Measurements from ENCODE around the gene ASB10.

Gene ASB10

DNA sequence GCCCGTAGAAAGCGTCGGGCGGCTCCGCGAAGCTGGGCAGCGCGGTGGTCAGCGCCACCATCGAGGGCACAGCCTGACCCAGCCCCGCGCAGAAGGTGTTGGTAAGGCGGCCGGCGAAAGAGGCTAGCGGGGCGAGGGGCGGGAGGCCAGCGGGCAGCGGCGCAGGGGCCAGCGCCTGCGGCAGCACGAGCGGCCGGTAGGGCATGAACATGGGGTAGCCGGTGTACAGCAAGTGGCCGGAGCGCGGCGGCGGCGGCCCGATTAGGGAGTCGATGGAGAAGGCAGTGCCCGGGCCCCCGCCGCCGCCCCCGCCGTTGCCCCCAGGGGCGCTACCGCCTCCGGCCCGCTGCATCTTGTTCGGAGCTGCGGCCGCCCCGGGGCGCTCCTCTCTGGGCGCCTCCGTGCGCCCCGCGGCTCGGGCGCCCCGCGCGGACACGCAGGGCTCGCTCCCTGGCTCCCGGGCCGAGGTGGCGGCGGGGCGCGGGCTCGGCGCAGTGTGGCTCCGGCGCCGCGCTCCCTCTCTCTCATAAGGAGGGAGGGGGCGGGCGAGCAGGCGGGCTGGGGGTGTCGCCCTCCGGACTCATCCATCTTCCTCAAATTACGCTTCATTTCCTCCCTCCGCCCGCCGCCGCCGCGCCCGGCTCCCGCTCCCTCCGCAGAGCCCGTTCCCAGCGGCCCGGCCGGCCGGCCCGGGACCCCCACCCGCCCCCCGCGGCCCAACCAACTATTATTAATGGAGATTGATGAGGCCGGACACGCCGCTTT is 19.7 kb downstream of the ASB10 start, which contains the start of gene GBX1:
Gene GBX1 (minus strand): TSS at position 498 of the 765 bp plus-strand sequence. CDS start 146 bp downstream, at position 352.
- Histone ChIP-seq H3K4me2 (ENCODE audit: low read depth, low read length, poor library complexity, severe bottlenecking) (no peak within 1 kb of the TSS), H3K36me3 (ENCODE audit: low read length) (no peaks in the 10 kb centered on the region), H3K4me3 (ENCODE audit: insufficient read depth, low read length, poor library complexity, severe bottlenecking) (no peak within 1 kb of the TSS), H3F3A (ENCODE audit: insufficient read depth) (no peaks in the 10 kb centered on the region), H3K9ac (ENCODE audit: low read length) (no peak within 1 kb of the TSS), H2AFZ (ENCODE audit: low read depth, low read length, severe bottlenecking) (no peak within 1 kb of the TSS), H3K79me2 (ENCODE audit: insufficient read depth, low read length) (no peaks in the 10 kb centered on the region), H3K27ac (ENCODE audit: low read depth, low read length) (no peak within 1 kb of the TSS), H4K20me1 (ENCODE audit: low read depth, low read length) (no peaks in the 10 kb centered on the region), H3K9me3 (ENCODE audit: insufficient read depth, low read length) (no peaks in the 10 kb centered on the region), H3K9me2 (replicated peaks; ENCODE audit: insufficient read depth, low read length) (no peaks in the 10 kb centered on the region), H3K27me3 (ENCODE audit: low read length) (no peaks in the 10 kb centered on the region)
- TF ChIP-seq, protein P1, sequence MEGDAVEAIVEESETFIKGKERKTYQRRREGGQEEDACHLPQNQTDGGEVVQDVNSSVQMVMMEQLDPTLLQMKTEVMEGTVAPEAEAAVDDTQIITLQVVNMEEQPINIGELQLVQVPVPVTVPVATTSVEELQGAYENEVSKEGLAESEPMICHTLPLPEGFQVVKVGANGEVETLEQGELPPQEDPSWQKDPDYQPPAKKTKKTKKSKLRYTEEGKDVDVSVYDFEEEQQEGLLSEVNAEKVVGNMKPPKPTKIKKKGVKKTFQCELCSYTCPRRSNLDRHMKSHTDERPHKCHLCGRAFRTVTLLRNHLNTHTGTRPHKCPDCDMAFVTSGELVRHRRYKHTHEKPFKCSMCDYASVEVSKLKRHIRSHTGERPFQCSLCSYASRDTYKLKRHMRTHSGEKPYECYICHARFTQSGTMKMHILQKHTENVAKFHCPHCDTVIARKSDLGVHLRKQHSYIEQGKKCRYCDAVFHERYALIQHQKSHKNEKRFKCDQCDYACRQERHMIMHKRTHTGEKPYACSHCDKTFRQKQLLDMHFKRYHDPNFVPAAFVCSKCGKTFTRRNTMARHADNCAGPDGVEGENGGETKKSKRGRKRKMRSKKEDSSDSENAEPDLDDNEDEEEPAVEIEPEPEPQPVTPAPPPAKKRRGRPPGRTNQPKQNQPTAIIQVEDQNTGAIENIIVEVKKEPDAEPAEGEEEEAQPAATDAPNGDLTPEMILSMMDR (IDR thresholded peaks at IDR 0.05; ENCODE audit: insufficient read depth, low read length, poor library complexity, severe bottlenecking), result no peak
- no peak for TF ChIP-seq EZH2phosphoT487 (conservative IDR thresholded peaks at IDR 0.05; ENCODE audit: low read length)

DNA sequence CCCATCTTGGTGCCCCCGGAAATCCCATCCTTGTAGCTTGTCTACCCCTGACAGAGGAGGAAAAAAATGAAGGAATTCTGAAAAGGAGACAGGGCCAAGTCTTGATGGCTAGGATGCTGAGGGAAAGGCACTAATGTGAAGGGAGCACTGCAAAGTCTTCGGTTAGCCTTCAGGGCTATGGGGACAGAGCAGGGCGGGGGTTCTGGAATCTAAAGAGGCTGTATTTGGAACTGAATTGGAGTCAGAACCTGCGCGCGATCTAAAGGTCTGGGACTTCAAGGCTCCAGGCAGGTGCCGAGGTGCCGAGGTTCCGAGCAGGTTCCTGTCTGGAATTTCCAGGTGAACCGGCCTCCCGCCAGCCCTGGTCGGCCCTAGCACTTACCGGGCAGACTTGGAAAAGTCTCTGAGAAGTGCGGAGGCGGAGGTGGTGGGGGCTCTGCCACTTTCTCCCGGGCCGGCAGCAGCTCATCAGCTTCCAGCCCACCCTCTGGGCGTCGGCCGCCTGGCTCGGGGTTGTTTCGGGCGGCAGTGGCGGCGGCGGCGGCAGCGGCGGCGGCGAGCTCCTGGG is 20.3 kb downstream of the ASB10 start:
- no peaks in the 10 kb centered on the region for H3K27me3 ChIP-seq (ENCODE audit: low read length)
- no peak overlapping the region for H3K9ac ChIP-seq (ENCODE audit: low read length)
- H4K20me1 ChIP-seq (ENCODE audit: low read depth, low read length), result no peaks in the 10 kb centered on the region
- TF ChIP-seq, protein P1 (IDR thresholded peaks at IDR 0.05; ENCODE audit: insufficient read depth, low read length, poor library complexity, severe bottlenecking), result no peak
- TF ChIP-seq EZH2phosphoT487 (conservative IDR thresholded peaks at IDR 0.05; ENCODE audit: low read length), result no peak
- no peaks in the 10 kb centered on the region for H3K9me2 ChIP-seq (replicated peaks; ENCODE audit: insufficient read depth, low read length)
- no peak overlapping the region for H3K4me3 ChIP-seq (ENCODE audit: insufficient read depth, low read length, poor library complexity, severe bottlenecking)
- H3K27ac ChIP-seq (ENCODE audit: low read depth, low read length), result no peak overlapping the region
- no peaks in the 10 kb centered on the region for H3K36me3 ChIP-seq (ENCODE audit: low read length)
- no peak overlapping the region for H3K4me2 ChIP-seq (ENCODE audit: low read depth, low read length, poor library complexity, severe bottlenecking)
- H3K9me3 ChIP-seq (ENCODE audit: insufficient read depth, low read length), result no peaks in the 10 kb centered on the region
- H3K79me2 ChIP-seq (ENCODE audit: insufficient read depth, low read length), result no peaks in the 10 kb centered on the region
- no peaks in the 10 kb centered on the region for H3F3A ChIP-seq (ENCODE audit: insufficient read depth)
- no peak overlapping the region for H2AFZ ChIP-seq (ENCODE audit: low read depth, low read length, severe bottlenecking)

DNA sequence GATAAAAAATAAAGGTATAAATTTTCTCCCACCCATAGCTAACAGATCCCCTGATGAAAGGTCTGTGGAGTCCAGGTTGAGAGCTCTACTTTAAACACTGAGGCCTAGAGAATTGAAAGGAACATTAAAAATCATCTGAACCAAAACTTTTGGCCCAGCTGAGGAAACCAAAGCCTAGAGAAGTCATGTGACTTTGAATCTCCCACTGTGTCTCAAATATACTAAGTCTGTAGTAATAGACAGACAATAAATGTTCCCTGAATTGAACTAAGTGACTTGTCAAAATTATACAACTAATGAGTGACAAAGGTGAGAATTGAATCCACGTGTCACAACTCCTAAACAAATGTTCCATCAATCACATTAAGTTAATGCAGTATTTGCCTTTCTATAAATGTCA is 25.3 kb downstream of the ASB10 start:
- no peaks in the 10 kb centered on the region for H4K20me1 ChIP-seq (ENCODE audit: low read depth, low read length)
- no peak overlapping the region for H3K27ac ChIP-seq (ENCODE audit: low read depth, low read length)
- no peak overlapping the region for H3K4me2 ChIP-seq (ENCODE audit: low read depth, low read length, poor library complexity, severe bottlenecking)
- no peaks in the 10 kb centered on the region for H3K9me3 ChIP-seq (ENCODE audit: insufficient read depth, low read length)
- H2AFZ ChIP-seq (ENCODE audit: low read depth, low read length, severe bottlenecking), result no peak overlapping the region
- no peaks in the 10 kb centered on the region for H3K27me3 ChIP-seq (ENCODE audit: low read length)
- TF ChIP-seq, protein P1 (IDR thresholded peaks at IDR 0.05; ENCODE audit: insufficient read depth, low read length, poor library complexity, severe bottlenecking), result no peak
- TF ChIP-seq EZH2phosphoT487 (conservative IDR thresholded peaks at IDR 0.05; ENCODE audit: low read length), result no peak
- no peaks in the 10 kb centered on the region for H3K36me3 ChIP-seq (ENCODE audit: low read length)
- no peaks in the 10 kb centered on the region for H3K9me2 ChIP-seq (replicated peaks; ENCODE audit: insufficient read depth, low read length)
- no peak overlapping the region for H3K4me3 ChIP-seq (ENCODE audit: insufficient read depth, low read length, poor library complexity, severe bottlenecking)
- H3F3A ChIP-seq (ENCODE audit: insufficient read depth), result no peaks in the 10 kb centered on the region
- no peak overlapping the region for H3K9ac ChIP-seq (ENCODE audit: low read length)
- H3K79me2 ChIP-seq (ENCODE audit: insufficient read depth, low read length), result no peaks in the 10 kb centered on the region

Data from SU-DHL-6 (cell line).